Neural cell (in vitro differentiated cells): Measurements from ENCODE around the gene NGFR. TPM values are rescaled to one million over a fixed set of nuclear protein-coding genes. Genes with fewer than 3 reads are reported as not detected.

Experiments used
- H2AFZ ChIP-seq: fragments of 200-600, 300-800 bp; sonication (generic), shearing (Covaris generic); 2 replicates; pipeline ENCODE4 v1.6.0; 2014; ENCODE audit warnings: low read depth, mild to moderate bottlenecking, antibody characterized with exemption, low read length, moderate library complexity
- H3F3A ChIP-seq: fragments of 200-600 bp; shearing (Covaris generic); 2 replicates; pipeline ENCODE4 v1.6.1; 2016; ENCODE audit warnings: mild to moderate bottlenecking, moderate library complexity, mixed read lengths, antibody characterized with exemption, low read length; ENCODE audit not compliant: insufficient read depth, poor library complexity, severe bottlenecking
- H3K27ac ChIP-seq: fragments of 200-600, 300-800 bp; sonication (generic), shearing (Covaris generic); 2 replicates; pipeline ENCODE4 v1.5.1; 2014; ENCODE audit warnings: mild to moderate bottlenecking, low read length, moderate library complexity
- H3K27me3 ChIP-seq: fragments of 300-800, 200-600 bp; sonication (generic), shearing (Covaris generic); 2 replicates; pipeline ENCODE4 v1.6.0; 2014; ENCODE audit warnings: mild to moderate bottlenecking, low read depth, low read length, moderate library complexity; ENCODE audit not compliant: insufficient read depth
- H3K36me3 ChIP-seq: fragments of 300-800, 200-600 bp; sonication (generic), shearing (Covaris generic); 2 replicates; pipeline ENCODE4 v1.5.1; 2014; ENCODE audit warnings: mild to moderate bottlenecking, antibody characterized with exemption, low read length, moderate library complexity; ENCODE audit not compliant: insufficient read depth
- H3K4me2 ChIP-seq: fragments of 300-800, 200-600 bp; sonication (generic), shearing (Covaris generic); 2 replicates; pipeline ENCODE4 v1.6.0; 2014; ENCODE audit warnings: mild to moderate bottlenecking, low read length
- H3K4me3 ChIP-seq: fragments of 300-800, 200-600 bp; sonication (generic), shearing (Covaris generic); 2 replicates; pipeline ENCODE4 v1.5.1; 2014; ENCODE audit warnings: mild to moderate bottlenecking, low read length, moderate library complexity
- H3K79me2 ChIP-seq: fragments of 200-600 bp; shearing (Covaris generic); replicated peaks from 2 replicates; pipeline ENCODE4 v1.6.0; 2014; ENCODE audit warnings: mild to moderate bottlenecking, low read length, moderate library complexity; ENCODE audit not compliant: insufficient read depth
- H3K9ac ChIP-seq: fragments of 300-800, 200-600 bp; sonication (generic), shearing (Covaris generic); 2 replicates; pipeline ENCODE4 v1.6.1; 2016; ENCODE audit warnings: mild to moderate bottlenecking, low read length, mixed read lengths
- H3K9me2 ChIP-seq: fragments of 200-600 bp; shearing (Covaris generic); 2 replicates; pipeline ENCODE4 v1.6.1; 2016; ENCODE audit warnings: mild to moderate bottlenecking, low read length, mixed read lengths; ENCODE audit not compliant: insufficient read depth
- H3K9me3 ChIP-seq: fragments of 200-600, 300-800 bp; sonication (generic), shearing (Covaris generic); 2 replicates; pipeline ENCODE4 v1.6.1; 2016; ENCODE audit warnings: mild to moderate bottlenecking, mixed run types, low read length, moderate library complexity, mixed read lengths
- H4K20me1 ChIP-seq: fragments of 200-600 bp; shearing (Covaris generic); 2 replicates; pipeline ENCODE4 v1.6.1; 2016; ENCODE audit warnings: mild to moderate bottlenecking, mixed run types; ENCODE audit not compliant: insufficient read depth
- CTCF ChIP-seq: fragments of 450-650 bp; IDR thresholded peaks from 2 replicates; pipeline ENCODE4 v1.5.1; 2014; ENCODE audit warnings: antibody characterized with exemption, mild to moderate bottlenecking, moderate library complexity; ENCODE audit not compliant: poor library complexity, severe bottlenecking
- EP300 ChIP-seq: fragments of 450-650 bp; conservative IDR thresholded peaks from 2 replicates; pipeline ENCODE4 v1.6.1; 2014; ENCODE audit warnings: antibody characterized with exemption, mild to moderate bottlenecking, moderate library complexity; ENCODE audit not compliant: poor library complexity, severe bottlenecking
- EZH2 ChIP-seq: fragments of 200-600, 300-800 bp; shearing (Covaris generic), sonication (generic); IDR thresholded peaks from 2 replicates; pipeline ENCODE4 v1.6.1; 2014; ENCODE audit warnings: antibody characterized with exemption, low read length, borderline replicate concordance, mild to moderate bottlenecking; ENCODE audit not compliant: insufficient read depth, poor library complexity, severe bottlenecking
- MXI1 ChIP-seq: fragments of 450-650 bp; conservative IDR thresholded peaks from 2 replicates; pipeline ENCODE4 v1.6.1; 2014; ENCODE audit warnings: antibody characterized with exemption, mild to moderate bottlenecking; ENCODE audit not compliant: poor library complexity, severe bottlenecking
- POLR2AphosphoS5 ChIP-seq: IDR thresholded peaks from 2 replicates; pipeline ENCODE4 v1.6.1; 2012
- RAD21 ChIP-seq: fragments of 450-650 bp; conservative IDR thresholded peaks from 2 replicates; pipeline ENCODE4 v1.6.1; 2014; ENCODE audit warnings: antibody characterized with exemption, mild to moderate bottlenecking, moderate library complexity
- SMC3 ChIP-seq: fragments of 450-650 bp; conservative IDR thresholded peaks from 2 replicates; pipeline ENCODE4 v1.6.1; 2014; ENCODE audit warnings: antibody characterized with exemption, mild to moderate bottlenecking, moderate library complexity; ENCODE audit not compliant: poor library complexity
- TAF1 ChIP-seq: IDR thresholded peaks from 2 replicates; pipeline ENCODE4 v1.6.1; 2012; ENCODE audit warnings: low read depth
- polyA plus RNA-seq: library from polyadenylated mRNA; depleted of rRNA; stranded (reverse); fragments of >200 nt; gene quantifications from 2 replicates; pipeline ENCODE4 v1.2.3, GENCODE V29; 2014
- TF ChIP-seq, protein P1 (sequence below): IDR thresholded peaks from 2 replicates; pipeline ENCODE4 v1.6.1; 2012; ENCODE audit warnings: borderline replicate concordance

Gene NGFR
- polyA plus RNA-seq, 1 donor from 2014 or later: 3.6 TPM

DNA sequence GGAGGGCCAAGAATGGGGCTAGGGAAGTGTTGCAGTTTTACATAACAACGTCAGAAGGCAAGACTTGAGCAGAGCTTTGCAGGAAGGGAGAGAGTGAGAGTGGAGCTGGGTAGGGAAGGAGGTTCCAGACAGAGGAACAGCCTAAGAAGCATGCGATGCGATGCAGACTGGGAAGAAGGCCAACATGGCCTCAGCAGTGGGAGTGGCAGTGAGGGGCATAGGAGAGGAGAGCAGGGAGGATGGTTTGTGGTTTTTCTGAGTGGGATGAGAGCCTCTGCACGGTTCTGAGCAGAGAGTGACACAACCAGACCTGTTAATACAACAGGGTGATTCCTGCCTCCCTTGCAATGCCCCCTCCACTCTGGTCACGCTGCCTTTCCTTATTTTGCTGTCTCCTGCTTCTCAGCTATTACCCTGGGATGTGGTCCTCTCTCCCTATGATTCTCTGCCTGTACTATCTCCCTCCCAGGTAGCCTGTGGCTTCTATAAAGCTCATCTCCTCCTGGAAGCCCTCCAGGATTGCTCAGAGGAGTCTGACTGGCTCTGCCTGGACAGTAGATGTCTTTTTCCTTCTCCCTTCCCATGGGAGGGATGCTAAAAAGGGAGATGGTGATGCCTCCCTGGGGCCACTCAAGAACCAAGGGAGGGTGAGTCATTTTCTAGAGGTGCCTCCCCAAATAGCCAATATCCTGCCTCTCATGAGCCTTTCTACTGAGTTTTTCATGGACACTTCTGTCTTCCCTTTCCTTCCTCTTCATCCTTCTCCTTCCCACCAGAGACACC is 38.7 kb upstream of the NGFR start:
- Histone ChIP-seq H3K36me3 (no peaks in the 10 kb centered on the region), H4K20me1 (no peaks in the 10 kb centered on the region), H3K9me3 (no peaks in the 10 kb centered on the region), H3K27me3 (no peaks in the 10 kb centered on the region), H3K4me3 (no peak overlapping the region), H3K4me2 (no peak overlapping the region), H3K9ac (no peak overlapping the region), H3K79me2 (no peaks in the 10 kb centered on the region), H3K9me2 (no peaks in the 10 kb centered on the region), H3F3A (no peaks in the 10 kb centered on the region), H2AFZ (no peak overlapping the region), H3K27ac (no peak overlapping the region)
- TF ChIP-seq POLR2AphosphoS5 (no peak), TAF1 (no peak), CTCF (no peak), EP300 (no peak), EZH2 (no peak), MXI1 (no peak), SMC3 (no peak), RAD21 (no peak)
- TF ChIP-seq, protein P1, sequence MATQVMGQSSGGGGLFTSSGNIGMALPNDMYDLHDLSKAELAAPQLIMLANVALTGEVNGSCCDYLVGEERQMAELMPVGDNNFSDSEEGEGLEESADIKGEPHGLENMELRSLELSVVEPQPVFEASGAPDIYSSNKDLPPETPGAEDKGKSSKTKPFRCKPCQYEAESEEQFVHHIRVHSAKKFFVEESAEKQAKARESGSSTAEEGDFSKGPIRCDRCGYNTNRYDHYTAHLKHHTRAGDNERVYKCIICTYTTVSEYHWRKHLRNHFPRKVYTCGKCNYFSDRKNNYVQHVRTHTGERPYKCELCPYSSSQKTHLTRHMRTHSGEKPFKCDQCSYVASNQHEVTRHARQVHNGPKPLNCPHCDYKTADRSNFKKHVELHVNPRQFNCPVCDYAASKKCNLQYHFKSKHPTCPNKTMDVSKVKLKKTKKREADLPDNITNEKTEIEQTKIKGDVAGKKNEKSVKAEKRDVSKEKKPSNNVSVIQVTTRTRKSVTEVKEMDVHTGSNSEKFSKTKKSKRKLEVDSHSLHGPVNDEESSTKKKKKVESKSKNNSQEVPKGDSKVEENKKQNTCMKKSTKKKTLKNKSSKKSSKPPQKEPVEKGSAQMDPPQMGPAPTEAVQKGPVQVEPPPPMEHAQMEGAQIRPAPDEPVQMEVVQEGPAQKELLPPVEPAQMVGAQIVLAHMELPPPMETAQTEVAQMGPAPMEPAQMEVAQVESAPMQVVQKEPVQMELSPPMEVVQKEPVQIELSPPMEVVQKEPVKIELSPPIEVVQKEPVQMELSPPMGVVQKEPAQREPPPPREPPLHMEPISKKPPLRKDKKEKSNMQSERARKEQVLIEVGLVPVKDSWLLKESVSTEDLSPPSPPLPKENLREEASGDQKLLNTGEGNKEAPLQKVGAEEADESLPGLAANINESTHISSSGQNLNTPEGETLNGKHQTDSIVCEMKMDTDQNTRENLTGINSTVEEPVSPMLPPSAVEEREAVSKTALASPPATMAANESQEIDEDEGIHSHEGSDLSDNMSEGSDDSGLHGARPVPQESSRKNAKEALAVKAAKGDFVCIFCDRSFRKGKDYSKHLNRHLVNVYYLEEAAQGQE: no peak

- Histone ChIP-seq H3K79me2 (no peaks in the 10 kb centered on the region), H3K27ac (no peak overlapping the region), H3K9ac (no peak overlapping the region), H3K36me3 (no peaks in the 10 kb centered on the region), H3K9me2 (no peaks in the 10 kb centered on the region), H3K9me3 (no peaks in the 10 kb centered on the region), H2AFZ (no peak overlapping the region), H3K4me3 (no peak overlapping the region), H3K27me3 (no peaks in the 10 kb centered on the region), H3K4me2 (no peak overlapping the region), H3F3A (no peaks in the 10 kb centered on the region), H4K20me1 (no peaks in the 10 kb centered on the region)
- TF ChIP-seq TAF1 (no peak), MXI1 (no peak), RAD21 (no peak), EZH2 (no peak), SMC3 (no peak), POLR2AphosphoS5 (no peak), CTCF (no peak)
- TF ChIP-seq, protein P1: no peak
Measured at GRCh38 chr17:49457564-49458535, 37.2 kb upstream of the NGFR start.
